RPMI7951 (cell line): ENCODE data around the gene FZD7. TPM values are rescaled to one million over a fixed set of nuclear protein-coding genes. Genes with fewer than 3 reads are reported as not detected.
A peak's percentile ranks its signal among the peaks of the same experiment; 100 is the strongest.

Experiments
- DNase-seq: peaks from one replicate; pipeline ENCODE4 v3.0.0-alpha.2; 2012; ENCODE audit warnings: low read depth
- total RNA-seq: library from RNA; depleted of rRNA; stranded (reverse); fragments of >200 nt; shearing (Covaris generic); gene quantifications from 2 replicates; pipeline ENCODE4 v1.2.3, GENCODE V29; 2014; rRNA removed

Gene FZD7
- total RNA-seq, result 29.4 and 32.4 TPM in 2 replicates

GRCh38 chr2:202033317-202034248 is at the start of gene FZD7:
Gene FZD7 (plus strand): TSS chr2:202033855. CDS start chr2:202034648, 793 bp downstream.
- DNase-seq, result peak; percentile 93

- no peak for DNase-seq
These were observed 49.3 kb upstream of the FZD7 start for GRCh38 chr2:201984333-201984732.

GRCh38 chr2:201984800-201985525 is 48.7 kb upstream of the FZD7 start:
- DNase-seq, result peak; percentile 74

- DNase-seq, result no peak
These were observed 47.8 kb upstream of the FZD7 start for GRCh38 chr2:201985728-201986462.

DNA sequence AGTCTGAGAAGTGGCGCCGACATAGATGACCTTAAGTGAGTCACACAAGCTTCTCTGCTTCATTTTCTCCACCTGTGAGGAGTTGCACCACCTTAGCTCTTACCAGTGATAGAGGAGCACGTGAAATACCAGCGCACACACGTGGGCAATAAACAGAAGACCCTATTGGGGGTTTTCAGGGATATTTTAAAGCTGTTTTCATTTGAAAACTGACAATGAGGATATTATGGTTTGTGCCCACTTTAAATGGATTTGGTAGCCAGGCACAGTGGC is 47.3 kb upstream of the FZD7 start:
- DNase-seq, result no peak

GRCh38 chr2:201987426-201987825 is 46.2 kb upstream of the FZD7 start:
- DNase-seq, result no peak

- no peak for DNase-seq
These were observed 43.6 kb upstream of the FZD7 start for GRCh38 chr2:201990069-201990468.

DNA sequence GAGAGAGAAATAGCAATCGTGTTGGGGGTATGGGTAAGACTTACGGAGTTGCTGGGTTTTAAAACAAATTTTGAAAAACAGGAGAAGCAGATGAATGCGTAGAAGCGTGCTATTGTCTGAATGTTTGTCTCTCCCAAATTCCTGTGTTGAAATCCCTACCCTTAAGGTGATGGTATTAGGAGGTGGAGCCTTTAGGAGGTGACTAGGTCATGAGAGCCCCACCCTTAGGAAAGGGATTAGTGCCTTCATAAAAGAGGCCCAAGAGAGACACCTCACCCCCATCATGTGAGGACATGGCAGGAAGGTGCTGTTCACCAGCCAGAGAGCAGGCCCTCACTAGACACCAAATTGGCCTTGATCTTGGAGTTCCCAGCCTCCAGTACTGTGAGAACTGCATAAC is 40.7 kb upstream of the FZD7 start:
- no peak for DNase-seq

GRCh38 chr2:201994973-201995638 is 38.5 kb upstream of the FZD7 start:
- no peak for DNase-seq

DNA sequence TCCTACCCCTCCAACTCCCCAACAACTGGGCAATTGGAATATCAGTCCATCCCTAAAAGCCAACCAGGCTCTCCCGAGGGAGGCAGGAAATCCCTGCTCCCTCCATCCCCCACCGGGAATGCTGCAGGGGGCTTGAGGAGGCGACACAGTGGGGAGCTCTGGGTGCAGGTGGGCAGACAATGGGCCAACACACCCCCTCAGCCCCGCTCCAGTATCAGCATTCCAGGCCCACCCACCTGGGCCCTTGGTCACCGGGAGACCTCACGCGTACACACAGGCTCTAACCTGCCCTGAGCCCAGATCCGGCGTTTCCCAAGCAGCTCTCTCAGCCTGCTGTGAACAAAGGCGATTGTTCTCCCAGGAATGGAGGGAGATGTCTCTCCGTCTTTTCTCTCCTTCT is 37.6 kb upstream of the FZD7 start:
- DNase-seq, result no peak

GRCh38 chr2:201996679-201997314 is 36.9 kb upstream of the FZD7 start:
- no peak for DNase-seq

- no peak for DNase-seq
These were observed 34.4 kb upstream of the FZD7 start for GRCh38 chr2:201999279-201999678.

DNA sequence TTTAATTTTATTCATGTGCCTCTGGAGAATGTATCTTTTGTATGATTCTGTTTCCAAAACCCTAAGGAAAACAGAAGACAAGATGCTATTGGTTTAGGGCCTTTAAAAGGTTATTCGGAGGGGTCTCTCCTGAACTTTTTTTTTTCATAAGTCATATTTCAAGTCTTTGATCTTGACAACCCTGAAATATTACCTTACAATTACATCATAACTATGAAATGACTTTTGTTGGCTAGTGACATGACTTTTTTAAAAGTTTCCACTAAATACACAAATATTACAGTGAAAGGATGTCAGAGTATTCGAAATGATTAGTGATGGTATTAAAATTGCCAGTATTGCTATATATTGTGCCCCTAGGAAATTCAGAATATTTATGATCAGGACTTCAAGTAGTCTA is 31.8 kb upstream of the FZD7 start:
- no peak for DNase-seq

- no peak for DNase-seq
These were observed 31.3 kb upstream of the FZD7 start for GRCh38 chr2:202002381-202002780.

- no peak for DNase-seq
These were observed 28.3 kb upstream of the FZD7 start for GRCh38 chr2:202005272-202005887.

DNA sequence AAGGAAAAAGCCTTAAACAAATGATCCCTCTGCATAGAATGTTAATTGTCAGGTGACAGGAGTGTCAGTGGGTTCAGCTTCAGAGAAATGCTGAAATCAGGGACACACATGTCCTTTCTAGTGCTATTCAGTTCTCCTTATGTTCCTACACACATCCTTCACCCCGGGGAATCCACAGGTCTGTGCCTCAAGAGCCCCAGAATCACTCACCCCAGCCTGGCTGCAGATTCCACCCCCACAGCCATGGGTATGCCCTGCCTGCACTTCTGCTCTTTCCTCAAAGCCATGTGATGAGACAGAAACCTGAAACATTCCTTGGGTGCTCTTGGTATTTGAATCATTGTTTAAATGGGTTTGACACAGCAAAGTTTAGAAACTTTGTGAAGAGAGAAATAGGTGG is 27.4 kb upstream of the FZD7 start:
- DNase-seq, result no peak

- no peak for DNase-seq
These were observed 26.4 kb upstream of the FZD7 start for GRCh38 chr2:202007015-202007982.

DNA sequence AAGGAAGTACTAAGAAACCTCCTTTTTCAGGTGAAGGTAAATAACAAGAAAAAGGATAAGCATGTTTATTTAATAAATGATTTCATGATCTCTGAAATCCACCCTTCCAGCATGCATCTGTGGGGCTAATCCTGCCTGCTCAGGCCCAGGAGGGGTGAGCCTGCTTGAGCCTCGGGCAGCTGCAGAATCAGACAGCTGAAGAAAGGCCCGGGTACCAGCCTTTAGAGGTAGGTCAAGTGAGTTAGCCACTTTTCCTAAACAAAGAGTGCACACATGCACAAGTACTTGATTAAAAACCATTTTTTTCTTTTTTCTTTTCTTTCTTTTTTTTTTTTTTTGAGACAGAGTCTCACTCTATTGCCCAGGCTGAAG is 25.7 kb upstream of the FZD7 start:
- no peak for DNase-seq

DNA sequence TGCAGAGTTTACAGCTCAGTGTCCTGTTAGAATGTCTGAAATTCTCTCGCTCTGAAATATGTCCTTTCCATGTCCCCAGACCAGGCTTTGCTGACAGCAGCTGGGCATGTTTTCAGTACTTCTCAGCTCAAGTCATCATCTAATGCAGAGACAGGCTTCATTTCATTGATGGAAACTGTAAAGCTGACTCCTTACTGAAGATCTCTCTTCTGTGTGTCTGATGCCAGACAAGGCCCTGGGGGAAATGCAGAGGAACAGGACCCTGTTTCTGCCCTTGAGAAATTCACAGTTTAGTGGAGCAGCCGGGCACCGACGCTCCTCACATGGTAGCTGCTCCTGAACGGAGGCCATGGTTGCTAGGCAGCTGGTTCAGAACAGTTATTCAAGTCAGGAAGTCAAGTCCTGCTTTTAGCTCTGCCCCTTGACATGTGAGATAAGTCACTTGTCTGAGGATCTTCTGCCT is 24.6 kb upstream of the FZD7 start:
- DNase-seq, result no peak

DNA sequence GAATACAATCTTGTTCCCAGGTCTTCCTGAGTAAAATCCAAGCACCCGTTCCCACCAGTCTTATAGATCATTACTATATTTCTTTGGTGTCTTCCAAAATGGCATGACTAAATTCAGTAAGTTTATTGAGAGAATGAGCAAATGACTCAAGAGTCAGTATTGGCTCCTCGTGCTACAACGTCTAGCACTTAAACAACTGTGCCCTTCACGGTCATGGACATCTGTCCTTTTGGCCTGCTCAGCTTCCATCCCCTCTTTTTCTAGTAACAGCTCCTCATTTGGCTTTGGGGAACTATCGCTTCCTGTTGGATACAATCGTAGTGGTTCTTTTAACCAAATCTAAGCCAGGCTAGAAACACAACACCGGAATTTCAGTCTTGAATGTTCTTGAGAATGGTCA is 24.1 kb upstream of the FZD7 start:
- no peak for DNase-seq
